ENCODE data around the gene RPTOR.

RPTOR gene

DNA sequence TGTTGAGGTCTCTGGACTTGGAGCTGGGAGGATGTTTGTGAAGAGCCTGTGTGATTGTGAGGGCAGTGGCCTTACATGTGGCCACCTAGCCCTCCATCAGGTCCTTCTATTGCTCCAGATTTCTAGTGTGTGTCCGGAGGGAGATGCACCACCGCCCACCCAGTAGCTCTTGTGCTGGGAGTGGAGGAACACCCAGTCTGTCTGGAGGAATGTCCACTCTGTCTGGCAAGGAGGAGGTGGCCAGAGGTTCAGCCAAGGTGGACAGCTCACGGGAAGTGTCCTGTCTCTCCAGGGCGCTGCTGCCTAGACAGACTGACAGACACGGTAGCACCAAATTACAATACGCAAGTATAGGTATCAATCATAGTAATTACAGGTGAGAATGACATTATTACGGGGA lies 10.6 kb downstream of the RPTOR start:
- no peak overlapping the region for H3K4me3 Mint-ChIP-seq
- H3K9me3 Mint-ChIP-seq: no peaks in the 10 kb centered on the region
- no peak for DNase-seq
- H3K27me3 Mint-ChIP-seq: no peaks in the 10 kb centered on the region
- ATAC-seq (replicated peaks): no peak
- peaks cover 16 to 44% of the 10 kb centered on the region in 2 donors for H3K36me3 Mint-ChIP-seq
- H3K27ac Mint-ChIP-seq: no peak overlapping the region
- H3K4me1 Mint-ChIP-seq: peaks cover 25 to 40% of the 10 kb centered on the region in 2 donors

DNA sequence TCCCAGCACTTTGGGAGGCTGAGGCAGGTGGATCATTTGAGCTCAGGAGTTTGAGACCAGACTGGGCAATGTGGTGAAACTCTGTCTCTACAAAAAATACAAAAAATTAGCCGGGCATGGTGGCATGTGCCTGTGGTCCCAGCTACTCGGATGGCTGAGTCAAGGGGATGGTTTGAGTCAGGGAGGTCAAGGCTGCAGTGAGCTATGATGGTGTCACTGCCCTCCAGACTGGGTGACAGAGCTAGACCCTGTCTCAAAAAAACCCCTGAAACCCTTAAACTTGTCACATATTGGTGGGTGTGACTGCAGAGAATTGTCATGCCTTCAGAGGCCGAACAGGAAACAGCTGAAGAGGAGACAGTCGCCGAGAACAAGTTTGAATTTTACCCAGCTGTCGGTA lies 13.4 kb downstream of the RPTOR start:
- H3K27ac Mint-ChIP-seq: no peak overlapping the region
- no peaks in the 10 kb centered on the region for H3K27me3 Mint-ChIP-seq

DNA sequence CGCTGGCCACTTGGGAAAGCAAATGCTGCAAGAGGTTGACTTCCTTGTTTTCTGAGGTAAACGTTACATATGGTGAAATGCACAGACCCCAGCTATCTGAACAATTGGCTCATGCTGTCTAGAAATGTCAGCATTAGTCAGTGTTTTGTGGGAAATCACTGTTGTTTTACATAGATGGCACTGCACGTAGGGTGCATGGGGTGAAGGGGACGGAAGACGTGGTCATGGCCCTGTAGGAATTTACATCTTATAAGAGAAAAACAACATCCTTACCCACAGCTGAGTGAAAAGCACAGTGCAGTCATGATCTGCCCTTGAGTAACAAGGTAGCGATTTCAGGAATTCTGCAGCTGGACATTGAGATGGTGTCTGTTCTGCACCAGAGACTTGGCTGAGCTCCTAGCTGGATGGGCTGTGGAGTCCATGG lies 15.2 kb downstream of the RPTOR start:
- Mint-ChIP-seq H3K27me3 (no peaks in the 10 kb centered on the region), H3K36me3 (peaks cover 22 to 39% of the 10 kb centered on the region in 2 donors), H3K9me3 (no peaks in the 10 kb centered on the region), H3K4me3 (no peak overlapping the region), H3K4me1 (peaks cover 23 to 32% of the 10 kb centered on the region in 2 donors), H3K27ac (no peak overlapping the region)
- DNase-seq (no peak), ATAC-seq (replicated peaks) (no peak)

More for the DNA sequence above, 13.4 kb downstream of the RPTOR start:
- Mint-ChIP-seq H3K4me3 (no peak overlapping the region), H3K36me3 (peaks cover 22 to 43% of the 10 kb centered on the region in 2 donors), H3K4me1 (peaks cover 18 to 29% of the 10 kb centered on the region in 2 donors), H3K9me3 (no peaks in the 10 kb centered on the region)
- DNase-seq (no peak), ATAC-seq (replicated peaks) (no peak)

DNA sequence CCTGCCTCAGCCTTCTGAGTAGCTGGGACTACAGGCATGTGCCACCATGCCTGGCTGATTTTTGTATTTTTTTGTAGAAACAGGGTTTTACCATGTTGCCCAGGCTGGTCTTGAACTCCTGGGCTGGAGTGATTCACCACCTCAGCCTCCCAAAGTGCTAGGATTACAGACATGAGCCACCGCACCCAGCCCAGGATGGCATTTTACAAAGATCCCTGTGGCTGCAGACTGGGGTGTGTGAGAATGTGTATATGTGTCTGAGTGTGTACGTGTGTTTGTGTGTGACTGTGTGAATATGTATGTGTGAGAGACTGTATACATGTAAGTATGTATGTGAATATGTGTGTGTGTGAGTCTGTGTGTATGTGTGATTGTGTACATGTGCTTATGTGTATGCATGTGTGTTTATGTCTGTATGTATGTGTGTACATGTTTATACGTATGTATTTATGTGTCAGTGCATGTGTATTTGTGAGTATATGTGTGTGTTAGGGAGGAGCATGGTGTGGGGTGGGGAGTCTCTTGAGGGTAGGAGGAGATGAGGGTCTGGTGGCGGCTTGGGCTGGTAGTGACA lies 17.0 kb downstream of the RPTOR start:
- Mint-ChIP-seq H3K27ac (no peak overlapping the region), H3K36me3 (peaks cover 14 to 24% of the 10 kb centered on the region in 2 donors), H3K4me3 (no peak overlapping the region)

DNA sequence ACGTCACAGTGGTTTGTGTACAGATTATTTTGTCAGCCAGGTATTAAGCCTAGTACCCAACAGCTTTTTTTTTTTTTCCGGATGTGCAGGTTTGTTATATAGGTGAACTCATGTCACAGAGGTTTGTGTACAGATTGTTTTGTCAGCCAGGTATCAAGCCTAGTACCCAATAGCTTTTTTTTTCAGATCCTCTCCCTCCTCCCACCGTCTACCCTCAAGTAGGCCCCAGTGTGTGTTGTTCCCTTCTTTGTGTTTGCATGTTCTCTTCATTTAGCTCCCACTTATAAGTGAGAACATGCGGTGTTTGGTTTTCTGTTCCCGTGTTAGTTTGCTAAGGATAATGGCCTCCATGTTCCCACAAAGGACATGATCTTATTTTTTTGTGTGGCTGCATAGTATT lies 19.9 kb downstream of the RPTOR start:
- Mint-ChIP-seq H3K4me3 (no peak overlapping the region), H3K27me3 (no peaks in the 10 kb centered on the region), H3K4me1 (peaks cover 18 to 20% of the 10 kb centered on the region in 2 donors), H3K9me3 (no peaks in the 10 kb centered on the region), H3K27ac (no peak overlapping the region), H3K36me3 (peaks cover 9 to 24% of the 10 kb centered on the region in 2 donors)
- ATAC-seq (replicated peaks): no peak
- no peak for DNase-seq

More for the DNA sequence above, 17.0 kb downstream of the RPTOR start:
- peaks cover 24 to 32% of the 10 kb centered on the region in 2 donors for H3K4me1 Mint-ChIP-seq
- ATAC-seq (replicated peaks) (no peak), DNase-seq (no peak)
- H3K27me3 Mint-ChIP-seq: no peaks in the 10 kb centered on the region
- no peaks in the 10 kb centered on the region for H3K9me3 Mint-ChIP-seq

DNA sequence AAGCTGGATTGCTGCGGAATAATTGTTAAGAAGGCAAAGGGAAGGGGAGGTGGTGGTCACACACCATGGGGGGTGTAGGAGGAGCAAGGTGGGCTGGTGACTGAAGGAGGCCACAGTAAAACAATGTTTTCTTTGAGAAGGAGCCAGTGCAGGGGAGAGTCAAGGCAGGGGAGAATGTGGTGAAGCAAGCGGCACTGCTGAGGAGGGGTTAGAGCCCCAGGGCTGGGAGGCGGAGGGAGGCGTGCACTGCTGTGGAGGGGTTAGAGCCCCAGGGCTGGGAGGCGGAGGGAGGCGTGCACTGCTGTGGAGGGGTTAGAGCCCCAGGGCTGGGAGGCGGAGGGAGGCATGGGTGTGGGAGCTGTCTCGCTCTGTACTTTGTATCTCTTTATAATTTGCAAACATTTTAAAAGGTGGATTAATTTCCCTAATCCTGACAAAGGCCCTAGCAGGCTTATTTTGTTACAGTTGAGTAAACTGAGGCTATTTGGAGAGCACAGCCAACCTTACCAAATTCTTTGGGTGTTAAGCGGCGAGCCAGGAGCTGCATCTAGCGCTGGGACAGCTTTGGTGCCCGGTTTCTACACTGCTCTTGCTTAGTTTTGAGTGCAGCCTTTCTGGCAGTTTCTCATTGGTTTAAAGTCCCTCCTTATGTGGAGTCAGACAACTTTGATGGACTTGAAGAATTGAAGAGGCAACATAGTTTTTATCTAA lies 20.9 kb downstream of the RPTOR start:
- H3K4me1 Mint-ChIP-seq: peaks cover 20 to 24% of the 10 kb centered on the region in 2 donors
- H3K36me3 Mint-ChIP-seq: peaks cover 8 to 17% of the 10 kb centered on the region in 2 donors
- H3K27ac Mint-ChIP-seq: no peak overlapping the region

DNA sequence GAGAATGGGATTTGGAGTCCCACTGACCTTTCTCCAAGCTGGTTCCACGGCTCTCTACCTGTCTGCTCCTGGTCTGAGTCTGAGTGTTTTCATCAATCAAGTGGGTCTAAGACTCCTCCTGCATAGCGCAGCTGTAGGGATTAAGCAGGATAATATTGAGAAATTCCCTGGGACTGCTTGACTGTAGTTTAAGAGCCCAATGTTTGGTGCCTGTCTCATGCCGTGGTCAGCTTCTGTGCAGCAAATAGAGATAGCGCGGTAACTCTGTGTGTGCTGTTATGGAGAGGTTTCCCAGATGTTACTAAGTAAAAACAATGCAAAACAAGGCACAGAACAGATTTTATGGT lies 21.4 kb downstream of the RPTOR start:
- DNase-seq (no peak), ATAC-seq (replicated peaks) (no peak)
- Mint-ChIP-seq H3K27ac (no peak overlapping the region), H3K27me3 (no peaks in the 10 kb centered on the region), H3K4me1 (peaks cover 20 to 24% of the 10 kb centered on the region in 2 donors), H3K4me3 (no peak overlapping the region), H3K9me3 (no peaks in the 10 kb centered on the region), H3K36me3 (peaks cover 8 to 17% of the 10 kb centered on the region in 2 donors)

More for the DNA sequence above, 20.9 kb downstream of the RPTOR start:
- ATAC-seq (replicated peaks) (no peak), DNase-seq (no peak)
- Mint-ChIP-seq H3K27me3 (no peaks in the 10 kb centered on the region), H3K4me3 (no peak overlapping the region), H3K9me3 (no peaks in the 10 kb centered on the region)

DNA sequence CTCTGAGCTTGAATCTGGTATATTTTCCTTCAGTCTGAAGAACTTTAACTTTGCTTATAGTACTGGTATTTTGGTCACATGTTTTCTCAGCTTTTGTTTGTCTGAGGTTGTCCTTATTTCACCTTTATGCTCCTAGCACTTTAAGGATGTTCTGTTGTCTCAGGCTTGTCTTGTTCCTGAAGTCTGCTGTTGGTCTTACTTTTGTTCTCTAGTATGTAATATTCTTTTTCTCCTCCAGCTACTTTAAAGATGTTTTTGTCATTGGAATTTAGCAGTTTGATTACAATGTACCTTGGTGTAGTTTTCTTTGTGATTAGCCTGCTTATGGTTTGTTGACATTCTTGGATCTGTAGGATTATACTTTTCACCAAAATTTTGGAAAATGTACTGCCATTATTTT lies 23.6 kb downstream of the RPTOR start:
- DNase-seq (no peak), ATAC-seq (replicated peaks) (no peak)
- H3K36me3 Mint-ChIP-seq: peaks cover 10 to 27% of the 10 kb centered on the region in 2 donors
- no peak overlapping the region for H3K4me3 Mint-ChIP-seq
- H3K4me1 Mint-ChIP-seq: peaks cover 15 to 22% of the 10 kb centered on the region in 2 donors
- H3K9me3 Mint-ChIP-seq: no peaks in the 10 kb centered on the region
- H3K27ac Mint-ChIP-seq: no peak overlapping the region
- no peaks in the 10 kb centered on the region for H3K27me3 Mint-ChIP-seq

DNA sequence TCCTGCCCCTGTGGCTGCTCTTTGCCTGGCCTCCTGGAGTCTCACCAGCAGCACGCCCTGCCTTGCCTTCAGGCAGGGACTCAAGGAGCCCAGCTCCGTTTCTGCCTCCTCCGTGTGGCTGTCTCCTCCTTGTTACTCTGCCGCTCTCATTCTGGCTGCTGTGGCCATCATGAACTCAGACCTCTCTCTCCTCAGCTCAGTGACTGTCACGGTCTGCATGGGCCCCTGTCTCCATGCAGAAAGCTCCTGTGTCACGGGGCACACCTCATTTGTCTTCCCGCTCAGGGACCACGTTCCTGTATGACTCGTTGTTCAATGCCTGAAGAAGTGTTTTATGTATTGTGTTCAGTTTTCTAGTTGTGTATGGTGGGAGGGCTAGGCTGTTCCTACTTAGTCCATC lies 25.3 kb downstream of the RPTOR start:
- no peak overlapping the region for H3K4me3 Mint-ChIP-seq
- H3K36me3 Mint-ChIP-seq: peaks cover 15 to 31% of the 10 kb centered on the region in 2 donors
- ATAC-seq (replicated peaks) (no peak), DNase-seq (no peak)
- no peaks in the 10 kb centered on the region for H3K9me3 Mint-ChIP-seq
- no peaks in the 10 kb centered on the region for H3K27me3 Mint-ChIP-seq
- H3K27ac Mint-ChIP-seq: no peak overlapping the region
- H3K4me1 Mint-ChIP-seq: peaks cover 9 to 21% of the 10 kb centered on the region in 2 donors

DNA sequence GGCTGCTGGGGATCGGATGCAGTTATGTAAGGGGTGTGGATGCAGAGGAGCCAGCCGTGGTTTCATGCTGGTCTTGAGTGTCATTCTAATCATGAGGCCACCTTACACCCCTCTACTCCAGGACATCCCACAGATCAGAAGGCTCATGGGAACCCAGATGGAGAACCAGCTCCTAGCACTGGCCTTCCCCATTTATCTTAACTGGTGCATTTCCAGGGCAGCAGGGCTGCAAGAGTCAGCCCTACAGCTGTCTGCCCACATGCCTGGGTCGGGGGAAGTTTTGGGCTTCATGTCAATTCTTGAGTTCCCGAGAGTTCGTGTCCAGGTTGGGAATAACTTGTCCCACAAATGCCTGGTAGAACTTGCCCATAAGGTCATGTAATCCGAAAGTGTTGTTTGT lies 29.1 kb downstream of the RPTOR start:
- H3K27ac Mint-ChIP-seq: no peak overlapping the region
- H3K36me3 Mint-ChIP-seq: peaks cover 19 to 27% of the 10 kb centered on the region in 2 donors
- no peaks in the 10 kb centered on the region for H3K9me3 Mint-ChIP-seq
- peaks cover 15 to 37% of the 10 kb centered on the region in 2 donors for H3K4me1 Mint-ChIP-seq
- H3K4me3 Mint-ChIP-seq: no peak overlapping the region
- no peak for DNase-seq
- H3K27me3 Mint-ChIP-seq: no peaks in the 10 kb centered on the region
- ATAC-seq (replicated peaks): no peak

DNA sequence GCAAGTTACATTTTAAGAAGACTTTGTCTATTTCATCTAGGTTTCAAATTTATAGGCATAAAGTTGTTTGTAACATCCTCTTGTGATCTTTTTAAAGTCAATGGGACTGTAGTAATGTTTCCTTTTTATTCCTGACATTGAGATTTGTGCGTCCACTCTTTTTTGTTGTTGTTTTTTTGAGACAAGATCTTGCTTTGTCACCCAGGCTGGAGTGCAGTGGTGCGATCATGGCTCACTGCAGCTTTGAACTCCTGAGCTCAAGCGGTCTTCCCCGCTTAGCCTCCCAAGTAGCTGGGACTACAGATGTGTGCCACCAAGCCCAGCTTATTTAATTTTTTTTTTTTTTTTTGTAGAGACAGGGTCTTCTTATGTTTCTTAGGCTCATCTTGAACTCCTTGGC lies 29.9 kb downstream of the RPTOR start:
- Mint-ChIP-seq H3K27ac (no peak overlapping the region), H3K4me1 (peaks cover 15 to 37% of the 10 kb centered on the region in 2 donors), H3K9me3 (no peaks in the 10 kb centered on the region), H3K36me3 (peaks cover 19 to 23% of the 10 kb centered on the region in 2 donors), H3K27me3 (no peaks in the 10 kb centered on the region), H3K4me3 (no peak overlapping the region)
- ATAC-seq (replicated peaks) (no peak), DNase-seq (no peak)

DNA sequence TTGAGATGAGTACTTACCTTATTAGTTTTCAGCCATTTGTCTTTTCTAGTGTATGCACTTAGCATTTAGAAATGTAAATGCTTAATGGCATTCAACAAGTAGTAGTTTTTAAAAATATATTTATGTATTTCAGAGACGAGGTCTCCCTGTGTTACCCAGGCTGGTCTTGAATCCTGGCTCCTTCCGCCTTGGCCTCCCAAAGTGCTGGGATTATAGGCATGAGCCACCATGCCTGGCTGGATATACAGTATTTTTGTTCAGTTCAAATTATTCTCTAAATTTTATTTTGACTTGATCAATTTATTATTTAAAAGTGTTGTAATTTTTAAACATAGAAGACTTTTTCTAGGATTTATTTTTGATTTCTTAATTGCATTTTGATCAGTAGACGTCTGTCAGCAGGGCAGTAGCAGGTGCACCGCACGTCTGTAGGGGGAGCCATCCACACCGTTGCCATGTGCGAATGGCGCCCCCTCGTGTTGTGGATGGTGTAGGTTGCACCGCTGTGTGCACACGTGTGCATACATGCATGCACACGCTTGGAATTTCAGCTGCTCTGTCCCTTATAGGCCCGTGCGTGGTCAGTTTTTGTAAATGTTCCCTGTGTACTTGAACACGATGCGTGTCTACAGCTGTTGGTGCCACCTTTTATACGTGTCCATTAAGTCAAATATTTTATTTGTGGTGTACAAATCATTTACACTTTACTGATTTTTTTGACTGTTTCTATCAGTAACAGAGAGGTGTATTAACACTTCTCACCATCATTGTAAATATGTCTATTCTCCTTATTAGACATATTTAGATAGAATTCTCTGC lies 30.6 kb downstream of the RPTOR start:
- no peaks in the 10 kb centered on the region for H3K27me3 Mint-ChIP-seq
- peak; percentile 79 for DNase-seq
- no peak overlapping the region for H3K27ac Mint-ChIP-seq
- H3K4me3 Mint-ChIP-seq: no peak overlapping the region
- H3K9me3 Mint-ChIP-seq: no peaks in the 10 kb centered on the region
- H3K4me1 Mint-ChIP-seq: peaks cover 10 to 30% of the 10 kb centered on the region in 2 donors
- peak; percentile 100 for ATAC-seq (replicated peaks)
- H3K36me3 Mint-ChIP-seq: peaks cover 21 to 23% of the 10 kb centered on the region in 2 donors

DNA sequence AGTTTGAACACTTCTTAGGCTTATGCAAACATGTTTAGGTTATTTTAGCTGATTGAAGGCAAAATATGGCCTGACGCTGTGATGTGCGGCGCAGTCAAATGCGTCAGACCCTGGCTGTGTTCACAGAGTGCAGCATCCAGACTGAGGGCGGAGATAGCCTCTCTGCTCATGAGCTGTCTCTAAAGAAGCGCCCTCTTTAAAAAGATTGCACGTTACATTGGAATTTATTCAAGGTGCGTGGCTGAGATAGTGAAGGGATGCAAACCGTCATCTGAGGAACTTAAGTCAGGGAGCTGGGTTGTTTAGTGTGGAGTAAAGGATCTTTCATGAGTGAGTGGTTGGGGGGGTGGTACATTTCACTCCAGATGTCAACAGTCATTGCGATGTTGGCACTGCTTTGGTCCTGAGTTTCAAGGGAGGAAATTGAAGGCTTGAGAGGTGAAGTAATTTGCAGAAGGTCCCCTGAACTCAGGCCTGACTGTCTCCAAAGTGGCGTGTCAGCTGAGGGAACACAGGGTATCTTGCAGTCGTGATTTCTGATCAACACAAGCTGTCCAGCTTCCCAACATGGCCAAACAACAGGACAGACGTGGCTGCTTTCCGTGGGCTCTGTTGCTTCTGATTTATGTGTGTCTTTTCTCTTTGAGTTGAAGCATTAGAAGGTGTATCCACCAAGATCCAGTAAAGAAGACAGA lies 33.4 kb downstream of the RPTOR start:
- Mint-ChIP-seq H3K4me1 (peaks cover 19 to 32% of the 10 kb centered on the region in 2 donors), H3K9me3 (no peaks in the 10 kb centered on the region), H3K36me3 (peaks cover 15 to 21% of the 10 kb centered on the region in 2 donors), H3K27ac (no peak overlapping the region), H3K4me3 (no peak overlapping the region), H3K27me3 (no peaks in the 10 kb centered on the region)
- ATAC-seq (replicated peaks) (no peak), DNase-seq (no peak)

All from stimulated activated naive B cell treated with anti-CD40 and anti-IgM and Interleukin-4, amounts not matched to agents 10 μg/mL and 1 μg/mL and 100 μg/mL, for 72 hours (primary cell).